GM12801 (cell line): ENCODE measurements around the gene ISG20.

Experiments
- CTCF ChIP-seq: IDR thresholded peaks from one replicate; pipeline ENCODE4 v1.5.1; 2011; ENCODE audit warnings: control low read depth; ENCODE audit not compliant: insufficient read length; ENCODE audit errors: extremely low read depth

Gene ISG20

GRCh38 chr15:88702983-88703382 lies 64.2 kb downstream of the ISG20 start:
- TF ChIP-seq CTCF: no peak

- TF ChIP-seq CTCF: no peak
Measured at GRCh38 chr15:88703533-88703932, 64.7 kb downstream of the ISG20 start.

GRCh38 chr15:88704791-88705768 lies 66.3 kb downstream of the ISG20 start:
- no peak for TF ChIP-seq CTCF

- no peak for TF ChIP-seq CTCF
Measured at GRCh38 chr15:88705769-88706165, 67.0 kb downstream of the ISG20 start.
